WI38 (cell line): ENCODE data around the gene FGFBP3.

Source experiments
- H3K4me3 ChIP-seq: 2 replicates; pipeline ENCODE4 v1.5.1; 2011; ENCODE audit warnings: low read depth, mild to moderate bottlenecking, control low read depth, low read length
- CTCF ChIP-seq: IDR thresholded peaks from 2 replicates; pipeline ENCODE4 v1.5.1; 2012; ENCODE audit warnings: low read depth, mild to moderate bottlenecking, control low read depth, low read length

FGFBP3 gene

DNA sequence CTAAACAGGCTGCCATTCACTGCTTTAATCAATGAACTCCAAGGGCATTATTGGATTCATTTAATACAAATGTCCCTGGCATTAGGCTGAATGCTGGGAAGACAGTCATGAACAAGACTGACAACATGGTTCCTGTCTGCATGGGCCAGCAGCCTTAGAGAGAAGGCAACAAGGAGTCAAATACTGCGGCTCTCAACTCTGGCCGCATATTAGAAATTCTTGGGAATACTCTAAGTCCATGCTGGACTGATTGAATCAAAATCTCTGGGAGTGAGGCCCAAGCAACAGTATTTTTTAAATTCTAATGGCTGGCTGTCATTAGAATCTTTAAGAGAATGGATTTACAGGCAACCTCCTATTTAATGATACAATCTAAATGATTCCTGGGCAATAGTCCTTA, 34.1 kb downstream of the FGFBP3 start:
- no peak for TF ChIP-seq CTCF
- no peak overlapping the region for H3K4me3 ChIP-seq

GRCh38 chr10:91865562-91866081, 43.7 kb downstream of the FGFBP3 start:
- no peak overlapping the region for H3K4me3 ChIP-seq
- TF ChIP-seq CTCF = no peak

- H3K4me3 ChIP-seq = no peak overlapping the region
- no peak for TF ChIP-seq CTCF
Measured at GRCh38 chr10:91864744-91865143, 44.5 kb downstream of the FGFBP3 start.

DNA sequence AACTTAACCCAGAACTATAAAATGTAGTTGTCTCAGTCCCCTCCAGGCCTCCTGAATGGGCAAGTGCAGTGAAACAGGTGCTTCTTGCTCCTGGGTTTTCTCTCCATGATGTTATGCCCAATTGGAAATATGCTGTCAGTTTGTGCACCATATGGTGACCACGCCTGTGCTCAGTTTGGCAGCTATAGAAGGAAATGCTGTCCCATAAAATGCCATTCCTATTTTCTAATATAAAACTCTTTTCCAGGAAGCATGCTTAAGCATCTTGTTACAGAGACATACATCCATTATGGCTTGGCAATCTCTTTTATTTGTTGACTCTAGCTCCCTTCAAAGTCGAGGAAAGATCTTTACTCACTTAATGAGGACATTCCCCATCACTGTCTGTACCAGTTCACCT, 45.2 kb downstream of the FGFBP3 start:
- no peak for TF ChIP-seq CTCF
- no peak overlapping the region for H3K4me3 ChIP-seq

- TF ChIP-seq CTCF = no peak
- no peak overlapping the region for H3K4me3 ChIP-seq
Measured at GRCh38 chr10:91860885-91861284, 48.4 kb downstream of the FGFBP3 start.

- TF ChIP-seq CTCF = no peak
- H3K4me3 ChIP-seq = no peak overlapping the region
Measured at GRCh38 chr10:91856637-91857036, 52.6 kb downstream of the FGFBP3 start.
